Measurements from ENCODE around the gene LRRC27. TPM values are rescaled to one million over a fixed set of nuclear protein-coding genes. Genes with fewer than 3 reads are reported as not detected.

Gene LRRC27
- total RNA-seq, 1 experiment from 2014 or later, result 4.1 TPM

GRCh38 chr10:132423966-132424861, 92.2 kb downstream of the LRRC27 start:
- ChIA-PET RAD21 (ENCODE audit: low non-redundant PET in 1 of 2, low total read pairs in 2 of 2, uncharacterized antibody in 2 of 2, unreplicated experiment in 2 of 2) (no interaction called here), CTCF (no interaction called here), POLR2A (no interaction called here)
- Histone ChIP-seq H3K4me2 (ENCODE audit: low read length) (no peak overlapping the region), H3K9me3 (ENCODE audit: control insufficient read depth in 1 of 2, insufficient read depth in 1 of 2, low read depth in 1 of 2, low read length in 2 of 2) (no peaks in the 10 kb centered on the region), H3K27me3 (ENCODE audit: insufficient read depth, low read length) (no peaks in the 10 kb centered on the region), H3K4me3 (replicated peaks in 1 of 2; ENCODE audit: low read depth in 1 of 2, low read length in 2 of 2) (no peak overlapping the region), H4K20me1 (ENCODE audit: insufficient read depth) (no peaks in the 10 kb centered on the region), H3K79me2 (ENCODE audit: insufficient read depth, low read length) (no peaks in the 10 kb centered on the region), H3K4me1 (ENCODE audit: control insufficient read depth in 1 of 2, insufficient read depth in 2 of 2, low read length in 2 of 2) (peaks cover 22 to 26% of the 10 kb centered on the region in 2 experiments), H2AFZ (ENCODE audit: low read depth, low read length, poor library complexity, severe bottlenecking) (no peak overlapping the region), H3K9me2 (ENCODE audit: insufficient read depth) (no peaks in the 10 kb centered on the region), H3K27ac (ENCODE audit: low read depth, low read length) (no peak overlapping the region), H3K9ac (ENCODE audit: low read length) (no peak overlapping the region), H3K36me3 (ENCODE audit: control insufficient read depth in 1 of 2, insufficient read depth in 2 of 2, low read length in 2 of 2) (no peaks in the 10 kb centered on the region)
- intact Hi-C loops (cut with micrococcal nuclease), result no loop called here
- no peak for ATAC-seq
- no TSS peak for BruUV-seq (replicated peaks)
- no peak for DNase-seq (ENCODE audit: low read depth, low spot score)
- TF ChIP-seq RAD21 (IDR thresholded peaks at IDR 0.05; ENCODE audit: low read depth) (no peak), ATF3 (IDR thresholded peaks at IDR 0.05) (no peak), ZBTB33 (IDR thresholded peaks at IDR 0.05; ENCODE audit: extremely low read depth, insufficient replicate concordance, low read length) (no peak), EGR1 (IDR thresholded peaks at IDR 0.05; ENCODE audit: low read depth) (no peak), CTCF (IDR thresholded peaks at IDR 0.05 in 2 of 3, conservative IDR thresholded peaks at IDR 0.05 in 1 of 3; ENCODE audit: borderline replicate concordance in 1 of 3, insufficient read depth in 1 of 3, low read depth in 2 of 3, low read length in 2 of 3) (no peak), POLR2AphosphoS5 (IDR thresholded peaks at IDR 0.05; ENCODE audit: low read depth, low read length) (no peak), JUND (IDR thresholded peaks at IDR 0.05) (no peak), CBX3 (IDR thresholded peaks at IDR 0.05; ENCODE audit: low read depth) (no peak), EZH2phosphoT487 (IDR thresholded peaks at IDR 0.05; ENCODE audit: borderline replicate concordance) (no peak), ZNF274 (IDR thresholded peaks at IDR 0.05; ENCODE audit: low read depth, low read length) (no peak), SRF (IDR thresholded peaks at IDR 0.05; ENCODE audit: low read depth) (no peak), SIN3A (IDR thresholded peaks at IDR 0.05; ENCODE audit: low read depth) (no peak), YY1 (IDR thresholded peaks at IDR 0.05; ENCODE audit: extremely low read depth, insufficient replicate concordance, low read depth, low read length) (no peak)
